MM.1S (cell line): ENCODE results near the gene SPRR3.
"Not testable (repeated sequence)": the region's sequence is repeated elsewhere in the genome, so short reads cannot be mapped to it uniquely, and the experiment has no call there.

Experiments used
- DNase-seq: peaks from one replicate; pipeline ENCODE4 v3.0.0-alpha.2; 2015
- H2AFZ ChIP-seq: fragments of 300-600 bp; sonication (generic); 2 replicates; pipeline ENCODE4 v1.6.0; 2016; ENCODE audit warnings: antibody characterized with exemption, low read length
- H3F3A ChIP-seq: fragments of 300-600 bp; sonication (generic); 2 replicates; pipeline ENCODE4 v1.6.1; 2016; ENCODE audit warnings: mild to moderate bottlenecking, antibody characterized with exemption, low read length, moderate library complexity, mixed read lengths; ENCODE audit not compliant: insufficient read depth
- H3K27ac ChIP-seq: fragments of 300-600 bp; sonication (generic); 2 replicates; pipeline ENCODE4 v1.5.1; 2016; ENCODE audit warnings: mild to moderate bottlenecking, low read length
- H3K27me3 ChIP-seq: fragments of 300-600 bp; sonication (generic); replicated peaks from 2 replicates; pipeline ENCODE4 v1.6.0; 2016; ENCODE audit warnings: low read length; ENCODE audit not compliant: insufficient read depth
- H3K36me3 ChIP-seq: fragments of 300-600 bp; sonication (generic); replicated peaks from 2 replicates; pipeline ENCODE4 v1.6.1; 2016; ENCODE audit warnings: mild to moderate bottlenecking, low read length, mixed read lengths; ENCODE audit not compliant: insufficient read depth
- H3K4me1 ChIP-seq: fragments of 300-600 bp; sonication (generic); 2 replicates; pipeline ENCODE4 v1.6.1; 2016; ENCODE audit warnings: low read length, mixed read lengths
- H3K4me2 ChIP-seq: fragments of 300-600 bp; sonication (generic); 2 replicates; pipeline ENCODE4 v1.6.0; 2016; ENCODE audit warnings: low read depth, low read length
- H3K4me3 ChIP-seq: fragments of 300-600 bp; sonication (generic); 2 replicates; pipeline ENCODE4 v1.5.1; 2016; ENCODE audit warnings: low read length, mixed read lengths
- H3K79me2 ChIP-seq: fragments of 300-600 bp; sonication (generic); 2 replicates; pipeline ENCODE4 v1.6.1; 2016; ENCODE audit warnings: mixed run types, low read length, mixed read lengths
- H3K9ac ChIP-seq: fragments of 300-600 bp; sonication (generic); 2 replicates; pipeline ENCODE4 v1.6.1; 2016; ENCODE audit warnings: low read length, mixed read lengths
- H3K9me2 ChIP-seq: fragments of 300-600 bp; sonication (generic); replicated peaks from 2 replicates; pipeline ENCODE4 v1.6.1; 2016; ENCODE audit warnings: mild to moderate bottlenecking, low read length, mixed read lengths; ENCODE audit not compliant: insufficient read depth
- H3K9me3 ChIP-seq: fragments of 300-600 bp; sonication (generic); replicated peaks from 2 replicates; pipeline ENCODE4 v1.6.1; 2016; ENCODE audit warnings: mild to moderate bottlenecking, low read length, mixed read lengths; ENCODE audit not compliant: insufficient read depth
- H4K20me1 ChIP-seq: fragments of 300-600 bp; sonication (generic); 2 replicates; pipeline ENCODE4 v1.6.1; 2016; ENCODE audit warnings: mild to moderate bottlenecking, low read length, moderate library complexity, mixed read lengths; ENCODE audit not compliant: insufficient read depth
- CTCF ChIP-seq: fragments of 300-600 bp; sonication (generic); IDR thresholded peaks from 2 replicates; pipeline ENCODE4 v1.5.1; 2016; ENCODE audit warnings: antibody characterized with exemption, low read length, mixed read lengths
- EZH2 ChIP-seq: fragments of 300-600 bp; sonication (generic); optimal IDR thresholded peaks from 2 replicates; pipeline ENCODE3; 2017; ENCODE audit warnings: low read depth, mild to moderate bottlenecking, antibody characterized with exemption, low read length, mixed read lengths
- EZH2phosphoT487 ChIP-seq: fragments of 300-600 bp; sonication (generic); IDR thresholded peaks from 2 replicates; pipeline ENCODE4 v1.6.1; 2018; ENCODE audit warnings: antibody characterized with exemption, low read length

The SPRR3 gene

GRCh38 chr1:153021829-153022228 is 20.3 kb downstream of the SPRR3 start:
- not testable (repeated sequence) for H3K4me3 ChIP-seq, H3K9me3 ChIP-seq, H3K4me2 ChIP-seq, H4K20me1 ChIP-seq, H3K36me3 ChIP-seq, H2AFZ ChIP-seq, H3K4me1 ChIP-seq, H3K9ac ChIP-seq, DNase-seq, H3K9me2 ChIP-seq, H3K79me2 ChIP-seq, H3K27ac ChIP-seq, H3K27me3 ChIP-seq, H3F3A ChIP-seq

GRCh38 chr1:153022340-153022739 is 20.8 kb downstream of the SPRR3 start:
- not testable (repeated sequence) for H3K4me1 ChIP-seq, H3K9me3 ChIP-seq, H3K79me2 ChIP-seq, H3K9ac ChIP-seq, H4K20me1 ChIP-seq, H3K9me2 ChIP-seq, DNase-seq, H3K4me2 ChIP-seq, H3K36me3 ChIP-seq, H3K4me3 ChIP-seq, H3K27me3 ChIP-seq, H3K27ac ChIP-seq, H2AFZ ChIP-seq, H3F3A ChIP-seq

- Histone ChIP-seq H2AFZ (no peak overlapping the region), H3K9me2 (no peaks in the 10 kb centered on the region), H3F3A (no peaks in the 10 kb centered on the region), H3K27me3 (no peaks in the 10 kb centered on the region), H3K9me3 (no peaks in the 10 kb centered on the region), H3K79me2 (no peaks in the 10 kb centered on the region), H3K9ac (no peak overlapping the region), H3K4me1 (no peaks in the 10 kb centered on the region), H3K4me2 (no peak overlapping the region), H3K27ac (no peak overlapping the region), H3K4me3 (no peak overlapping the region), H4K20me1 (no peaks in the 10 kb centered on the region), H3K36me3 (no peaks in the 10 kb centered on the region)
- TF ChIP-seq EZH2 (no peak), EZH2phosphoT487 (no peak), CTCF (no peak)
- no peak for DNase-seq
These were observed 21.6 kb downstream of the SPRR3 start for GRCh38 chr1:153023109-153023508.

- H3K79me2 ChIP-seq: no peaks in the 10 kb centered on the region
- H4K20me1 ChIP-seq: no peaks in the 10 kb centered on the region
- no peaks in the 10 kb centered on the region for H3K9me2 ChIP-seq
- H2AFZ ChIP-seq: no peak overlapping the region
- H3K27me3 ChIP-seq: no peaks in the 10 kb centered on the region
- H3K9ac ChIP-seq: no peak overlapping the region
- H3F3A ChIP-seq: no peaks in the 10 kb centered on the region
- no peak overlapping the region for H3K4me3 ChIP-seq
- H3K36me3 ChIP-seq: no peaks in the 10 kb centered on the region
- no peaks in the 10 kb centered on the region for H3K4me1 ChIP-seq
- TF ChIP-seq EZH2: no peak
- no peak for TF ChIP-seq CTCF
- no peak overlapping the region for H3K27ac ChIP-seq
- DNase-seq: no peak
- H3K9me3 ChIP-seq: no peaks in the 10 kb centered on the region
- no peak overlapping the region for H3K4me2 ChIP-seq
These were observed 22.9 kb downstream of the SPRR3 start for GRCh38 chr1:153024413-153024812.
